Measurements from ENCODE around the gene NUFIP1.
A peak's percentile ranks its signal among the peaks of the same experiment; 100 is the strongest.
"Not testable (repeated sequence)": the region's sequence is repeated elsewhere in the genome, so short reads cannot be mapped to it uniquely, and the experiment has no call there.

NUFIP1 gene

GRCh38 chr13:44989071-44989889, at the start of gene NUFIP1, which contains the start of gene GPALPP1:
Gene NUFIP1, minus strand, starts transcription at chr13:44989471. Its CDS starts 35 bp downstream, at chr13:44989436.
Gene GPALPP1, plus strand, starts transcription at chr13:44989538. Its CDS starts 117 bp downstream, at chr13:44989655.
- Mint-ChIP-seq H3K36me3 (ENCODE audit: insufficient read depth) (peaks cover 20% of the 10 kb centered on the region), H3K4me1 (peaks cover 63% of the 10 kb centered on the region), H3K27ac (ENCODE audit: low read depth) (peak within 1 kb of the TSS; percentile 99), H3K9me3 (no peaks in the 10 kb centered on the region), H3K27me3 (no peaks in the 10 kb centered on the region), H3K4me3 (peak within 1 kb of the TSS; percentile 95)
- ATAC-seq (replicated peaks; ENCODE audit: extremely low read depth, poor library complexity, severe bottlenecking), result peak; percentile 99
- DNase-seq (ENCODE audit: low spot score in 2 of 2), result peak; percentile 83 to 89

GRCh38 chr13:45036206-45036605, 46.9 kb upstream of the NUFIP1 start:
- Mint-ChIP-seq H3K4me3 (no peak overlapping the region), H3K4me1 (no peaks in the 10 kb centered on the region), H3K36me3 (ENCODE audit: insufficient read depth) (peaks cover 6% of the 10 kb centered on the region), H3K27ac (ENCODE audit: low read depth) (no peak overlapping the region), H3K9me3 (no peaks in the 10 kb centered on the region), H3K27me3 (no peaks in the 10 kb centered on the region)
- ATAC-seq (replicated peaks; ENCODE audit: extremely low read depth, poor library complexity, severe bottlenecking) (no peak), DNase-seq (ENCODE audit: low spot score in 2 of 2) (no peak)

- no peaks in the 10 kb centered on the region for H3K27me3 Mint-ChIP-seq
- ATAC-seq (replicated peaks; ENCODE audit: extremely low read depth, poor library complexity, severe bottlenecking) (no peak), DNase-seq (ENCODE audit: low spot score in 2 of 2) (no peak)
- no peaks in the 10 kb centered on the region for H3K9me3 Mint-ChIP-seq
- H3K27ac Mint-ChIP-seq (ENCODE audit: low read depth), result no peak overlapping the region
- H3K4me1 Mint-ChIP-seq, result no peaks in the 10 kb centered on the region
- H3K36me3 Mint-ChIP-seq (ENCODE audit: insufficient read depth), result peaks cover 8% of the 10 kb centered on the region
- no peak overlapping the region for H3K4me3 Mint-ChIP-seq
Observed at GRCh38 chr13:45034342-45034741, 45.1 kb upstream of the NUFIP1 start.

DNA sequence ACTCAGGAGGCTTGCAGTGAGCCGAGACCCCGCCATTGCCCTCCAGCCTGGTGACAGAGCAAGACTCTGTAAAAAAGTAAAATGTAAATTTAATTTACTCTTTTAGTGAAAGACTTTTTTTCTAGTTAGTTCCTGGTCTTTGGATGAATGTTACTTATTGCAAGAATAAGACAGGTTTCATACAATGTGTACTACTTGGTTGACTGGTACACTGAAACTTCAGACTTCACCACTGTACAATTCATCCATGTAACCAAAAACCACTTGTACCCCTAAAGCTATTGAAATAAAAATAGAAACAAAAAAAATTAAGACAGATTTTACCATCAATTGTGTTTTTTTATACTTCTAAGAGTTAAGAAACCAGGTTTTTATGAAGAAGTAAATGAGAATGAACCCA, 35.6 kb upstream of the NUFIP1 start:
- Mint-ChIP-seq H3K36me3 (ENCODE audit: insufficient read depth) (peaks cover 35% of the 10 kb centered on the region), H3K4me1 (no peaks in the 10 kb centered on the region), H3K4me3 (no peak overlapping the region)

DNA sequence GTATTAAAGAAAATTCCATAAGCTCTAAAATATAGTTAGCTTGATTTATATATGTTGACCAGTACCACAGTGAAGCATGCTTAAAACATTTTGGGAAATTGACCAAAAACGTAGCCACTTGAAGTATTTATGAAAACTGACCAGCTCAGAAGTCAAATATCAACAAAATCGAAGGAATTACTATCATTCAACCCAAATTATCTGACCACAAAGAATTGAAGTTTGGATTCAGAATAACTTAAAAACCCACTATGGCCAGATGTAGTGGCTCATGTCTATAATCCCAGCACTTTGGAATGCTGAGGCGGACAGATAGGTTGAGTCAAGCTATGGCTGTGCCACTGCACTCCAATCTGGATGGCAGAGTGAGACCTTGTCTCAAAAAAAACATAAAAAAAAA, 32.0 kb upstream of the NUFIP1 start:
- Mint-ChIP-seq H3K4me1 (no peaks in the 10 kb centered on the region), H3K27me3 (no peaks in the 10 kb centered on the region), H3K36me3 (ENCODE audit: insufficient read depth) (peaks cover 40% of the 10 kb centered on the region), H3K27ac (ENCODE audit: low read depth) (no peak overlapping the region), H3K9me3 (no peaks in the 10 kb centered on the region), H3K4me3 (no peak overlapping the region)
- DNase-seq (ENCODE audit: low spot score in 2 of 2), result no peak
- ATAC-seq (replicated peaks; ENCODE audit: extremely low read depth, poor library complexity, severe bottlenecking), result no peak

More for the DNA sequence above, 35.6 kb upstream of the NUFIP1 start:
- H3K27ac Mint-ChIP-seq (ENCODE audit: low read depth), result no peak overlapping the region
- H3K27me3 Mint-ChIP-seq, result no peaks in the 10 kb centered on the region
- ATAC-seq (replicated peaks; ENCODE audit: extremely low read depth, poor library complexity, severe bottlenecking), result no peak
- no peak for DNase-seq (ENCODE audit: low spot score in 2 of 2)
- H3K9me3 Mint-ChIP-seq, result no peaks in the 10 kb centered on the region

- not testable (repeated sequence) for H3K27ac Mint-ChIP-seq (ENCODE audit: low read depth); H3K27me3 Mint-ChIP-seq; ATAC-seq (replicated peaks; ENCODE audit: extremely low read depth, poor library complexity, severe bottlenecking); H3K4me1 Mint-ChIP-seq; DNase-seq (ENCODE audit: low spot score in 2 of 2); H3K9me3 Mint-ChIP-seq; H3K4me3 Mint-ChIP-seq
- H3K36me3 Mint-ChIP-seq (ENCODE audit: insufficient read depth), result peaks cover 47% of the 10 kb centered on the region
Observed at GRCh38 chr13:45019981-45020380, 30.7 kb upstream of the NUFIP1 start.

DNA sequence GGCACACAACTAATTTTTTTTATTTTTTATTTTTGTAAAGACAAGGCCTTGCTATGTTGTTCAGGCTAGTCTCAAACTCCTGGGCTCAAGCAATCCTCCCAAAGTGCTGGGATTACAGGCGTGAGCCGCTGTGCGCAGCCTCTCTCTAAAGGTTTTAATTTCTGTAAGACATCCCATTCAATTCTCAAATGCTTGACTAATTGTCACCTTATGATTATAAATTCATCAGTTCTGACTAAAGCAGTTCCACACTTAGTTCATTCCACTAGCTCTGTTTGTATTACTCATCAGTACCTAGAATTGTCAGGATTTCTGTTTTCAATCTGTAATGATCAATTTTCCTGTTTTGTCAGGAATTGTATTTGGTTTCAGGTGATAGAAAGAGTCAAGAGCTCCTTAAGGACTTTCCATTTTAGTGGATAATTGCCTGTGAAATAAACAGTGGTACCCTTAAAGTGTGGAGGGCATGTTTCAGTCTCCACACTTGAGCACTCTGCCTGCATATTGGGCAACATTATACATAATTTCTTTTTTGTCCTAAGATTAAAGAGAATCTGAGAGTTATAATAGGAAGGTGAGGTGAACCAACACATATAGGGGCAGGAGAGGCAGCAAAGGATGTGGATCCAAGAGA, 27.6 kb upstream of the NUFIP1 start:
- DNase-seq (ENCODE audit: low spot score in 2 of 2), result no peak
- Mint-ChIP-seq H3K4me3 (no peak overlapping the region), H3K9me3 (no peaks in the 10 kb centered on the region), H3K27ac (ENCODE audit: low read depth) (no peak overlapping the region), H3K36me3 (ENCODE audit: insufficient read depth) (peaks cover 43% of the 10 kb centered on the region), H3K4me1 (no peaks in the 10 kb centered on the region), H3K27me3 (no peaks in the 10 kb centered on the region)
- no peak for ATAC-seq (replicated peaks; ENCODE audit: extremely low read depth, poor library complexity, severe bottlenecking)

DNA sequence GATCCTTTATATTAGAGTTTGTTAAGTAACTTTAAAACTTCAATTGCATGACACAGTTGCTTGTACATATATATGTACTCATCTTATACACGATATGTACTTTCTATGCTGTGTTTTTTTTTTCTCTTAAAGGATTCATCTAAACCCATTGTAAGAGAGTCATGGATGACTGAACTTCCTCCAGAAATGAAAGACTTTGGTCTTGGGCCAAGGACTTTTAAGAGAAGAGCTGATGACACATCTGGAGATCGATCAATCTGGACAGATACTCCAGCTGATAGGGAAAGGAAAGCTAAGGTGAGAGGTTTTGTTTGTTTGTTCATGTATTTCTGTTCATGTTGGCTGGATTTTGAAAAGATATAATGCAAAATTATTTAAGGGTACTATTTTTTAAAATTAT, 26.0 kb upstream of the NUFIP1 start:
- Mint-ChIP-seq H3K27ac (ENCODE audit: low read depth) (no peak overlapping the region), H3K4me1 (no peaks in the 10 kb centered on the region), H3K9me3 (no peaks in the 10 kb centered on the region), H3K36me3 (ENCODE audit: insufficient read depth) (peaks cover 35% of the 10 kb centered on the region), H3K27me3 (no peaks in the 10 kb centered on the region), H3K4me3 (no peak overlapping the region)
- DNase-seq (ENCODE audit: low spot score in 2 of 2) (no peak), ATAC-seq (replicated peaks; ENCODE audit: extremely low read depth, poor library complexity, severe bottlenecking) (no peak)

DNA sequence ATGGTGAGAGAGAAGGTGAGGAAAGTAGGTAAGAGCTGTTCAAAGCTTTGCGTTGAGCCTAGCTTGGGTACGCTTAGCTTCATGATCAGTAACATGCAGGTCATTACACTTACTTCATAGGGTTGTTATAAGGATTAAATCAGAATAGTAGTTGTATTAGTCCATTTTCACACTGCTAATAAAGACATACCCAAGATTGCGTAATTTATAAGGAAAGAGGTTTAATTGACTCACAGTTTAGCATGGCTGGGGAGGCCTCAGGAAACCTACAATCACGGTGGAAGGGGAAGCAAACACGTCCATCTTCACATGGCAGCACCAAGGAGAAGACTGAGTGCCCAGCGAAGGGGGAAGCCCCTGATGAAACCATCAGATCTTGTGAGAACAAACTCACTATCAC, 21.9 kb upstream of the NUFIP1 start:
- ATAC-seq (replicated peaks; ENCODE audit: extremely low read depth, poor library complexity, severe bottlenecking), result no peak
- H3K27ac Mint-ChIP-seq (ENCODE audit: low read depth), result no peak overlapping the region

DNA sequence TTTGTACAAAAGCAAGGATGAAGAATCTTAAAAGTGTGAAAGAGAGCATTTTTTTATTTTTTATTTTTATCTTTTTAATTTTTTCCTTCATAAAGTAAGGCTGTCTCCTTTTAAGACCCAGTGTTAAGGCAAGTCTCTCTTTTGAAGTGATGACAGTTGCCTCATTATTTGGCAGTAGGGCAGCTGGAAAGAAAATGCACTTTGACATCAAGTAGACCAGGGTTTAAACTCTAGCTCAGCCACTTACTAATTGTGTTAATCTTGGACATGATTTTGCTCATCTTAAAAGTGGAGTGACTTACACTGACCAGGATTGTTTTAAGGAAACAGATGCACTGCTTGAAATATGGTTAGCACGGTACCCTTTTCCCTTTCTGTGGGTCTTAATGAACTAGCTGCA, 18.6 kb upstream of the NUFIP1 start:
- no peak overlapping the region for H3K27ac Mint-ChIP-seq (ENCODE audit: low read depth)
- ATAC-seq (replicated peaks; ENCODE audit: extremely low read depth, poor library complexity, severe bottlenecking) (no peak), DNase-seq (ENCODE audit: low spot score in 2 of 2) (no peak)
- no peaks in the 10 kb centered on the region for H3K27me3 Mint-ChIP-seq
- H3K4me1 Mint-ChIP-seq, result no peaks in the 10 kb centered on the region
- H3K36me3 Mint-ChIP-seq (ENCODE audit: insufficient read depth), result peaks cover 26% of the 10 kb centered on the region
- no peaks in the 10 kb centered on the region for H3K9me3 Mint-ChIP-seq
- H3K4me3 Mint-ChIP-seq, result no peak overlapping the region

More for the DNA sequence above, 21.9 kb upstream of the NUFIP1 start:
- Mint-ChIP-seq H3K27me3 (no peaks in the 10 kb centered on the region), H3K4me1 (no peaks in the 10 kb centered on the region), H3K4me3 (no peak overlapping the region), H3K9me3 (no peaks in the 10 kb centered on the region), H3K36me3 (ENCODE audit: insufficient read depth) (peaks cover 36% of the 10 kb centered on the region)
- DNase-seq (ENCODE audit: low spot score in 2 of 2), result no peak

DNA sequence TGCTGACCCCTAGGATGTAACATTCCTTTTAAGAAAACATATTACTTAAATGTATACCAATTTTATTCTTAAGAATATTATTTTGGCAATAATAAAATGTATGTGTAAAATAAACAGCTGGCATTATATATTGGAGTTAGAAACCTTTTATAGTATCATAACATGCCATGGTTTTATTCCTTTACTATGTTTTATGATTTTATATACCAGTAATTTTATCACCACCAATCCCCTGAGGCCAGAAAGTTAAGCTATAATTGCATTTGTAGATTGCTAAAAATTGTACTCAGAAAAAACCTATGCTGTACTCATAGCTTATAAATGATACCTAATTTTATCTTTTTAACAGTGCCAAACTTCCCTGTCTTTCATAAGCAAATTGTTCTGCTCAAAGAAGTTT, 18.0 kb upstream of the NUFIP1 start:
- DNase-seq (ENCODE audit: low spot score in 2 of 2) (no peak), ATAC-seq (replicated peaks; ENCODE audit: extremely low read depth, poor library complexity, severe bottlenecking) (no peak)
- no peaks in the 10 kb centered on the region for H3K4me1 Mint-ChIP-seq
- H3K36me3 Mint-ChIP-seq (ENCODE audit: insufficient read depth), result peaks cover 24% of the 10 kb centered on the region
- H3K27me3 Mint-ChIP-seq, result no peaks in the 10 kb centered on the region
- no peak overlapping the region for H3K27ac Mint-ChIP-seq (ENCODE audit: low read depth)
- no peak overlapping the region for H3K4me3 Mint-ChIP-seq
- H3K9me3 Mint-ChIP-seq, result no peaks in the 10 kb centered on the region

DNA sequence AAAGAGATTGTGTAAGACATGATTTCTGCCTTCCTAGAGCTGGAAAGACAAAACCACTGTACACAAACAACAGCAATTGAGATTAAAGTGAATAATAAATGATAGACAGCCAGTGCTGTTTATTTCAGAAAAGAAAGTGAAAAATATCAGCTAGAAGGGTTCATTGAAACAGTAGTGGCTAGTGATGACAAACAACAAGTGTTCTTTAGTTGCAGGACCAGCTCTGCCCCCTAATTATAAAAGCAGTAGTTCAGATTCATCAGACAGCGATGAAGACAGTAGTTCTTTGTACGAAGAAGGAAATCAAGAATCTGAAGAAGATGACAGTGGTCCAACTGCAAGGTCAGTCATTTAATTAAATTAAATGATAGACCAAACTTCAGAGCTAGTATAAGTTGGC, 14.8 kb upstream of the NUFIP1 start:
- ATAC-seq (replicated peaks; ENCODE audit: extremely low read depth, poor library complexity, severe bottlenecking), result no peak
- H3K36me3 Mint-ChIP-seq (ENCODE audit: insufficient read depth), result peaks cover 23% of the 10 kb centered on the region
- H3K27me3 Mint-ChIP-seq, result no peaks in the 10 kb centered on the region
- H3K27ac Mint-ChIP-seq (ENCODE audit: low read depth), result no peak overlapping the region
- H3K4me1 Mint-ChIP-seq, result no peaks in the 10 kb centered on the region
- no peak overlapping the region for H3K4me3 Mint-ChIP-seq
- no peak for DNase-seq (ENCODE audit: low spot score in 2 of 2)
- no peaks in the 10 kb centered on the region for H3K9me3 Mint-ChIP-seq

DNA sequence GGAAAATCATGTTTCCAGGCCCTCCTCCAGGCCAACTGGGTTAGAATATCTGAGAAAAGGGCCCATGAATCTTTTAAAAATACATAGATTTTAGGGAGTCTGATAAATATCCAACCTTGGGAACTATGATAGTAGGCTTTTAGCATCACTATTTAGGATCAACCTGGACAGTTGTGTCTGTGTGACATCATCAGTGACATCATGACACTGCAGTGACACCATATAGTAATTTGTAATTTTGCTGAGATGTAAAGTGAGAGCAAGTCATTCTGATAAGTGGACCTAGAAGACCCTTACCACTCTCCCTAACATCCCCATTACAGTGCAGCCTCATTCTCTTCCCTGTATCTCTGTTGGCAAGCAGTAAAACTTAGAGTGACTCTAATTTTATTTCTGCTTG, 14.1 kb upstream of the NUFIP1 start:
- Mint-ChIP-seq H3K36me3 (ENCODE audit: insufficient read depth) (peaks cover 22% of the 10 kb centered on the region), H3K27ac (ENCODE audit: low read depth) (no peak overlapping the region), H3K27me3 (no peaks in the 10 kb centered on the region), H3K4me3 (no peak overlapping the region), H3K4me1 (peaks cover 2% of the 10 kb centered on the region), H3K9me3 (no peaks in the 10 kb centered on the region)
- DNase-seq (ENCODE audit: low spot score in 2 of 2), result no peak
- ATAC-seq (replicated peaks; ENCODE audit: extremely low read depth, poor library complexity, severe bottlenecking), result no peak
